Activated CD8-positive, alpha-beta memory T cell treated with anti-CD3 and anti-CD28 coated beads, Interleukin-2, amount 10 ng/mL, durations not matched to agents 7 days and 5 days (primary cell): ENCODE measurements around the gene C4orf46. TPM values are rescaled to one million over a fixed set of nuclear protein-coding genes. Genes with fewer than 3 reads are reported as not detected.
A peak's percentile ranks its signal among the peaks of the same experiment; 100 is the strongest.
"Not testable (repeated sequence)": the region's sequence is repeated elsewhere in the genome, so short reads cannot be mapped to it uniquely, and the experiment has no call there.

Source experiments
- ATAC-seq: fragments of 150-1000 bp; cut with Tn5 transposase; one replicate; pipeline ENCODE4 v1.10.0; 2021; ENCODE audit warnings: moderate library complexity
- CTCF ChIA-PET: fragments of 350-600 bp; sonication (Branson Sonifier 250); formaldehyde crosslinking; loops from one replicate; lab custom pipeline; 2021; ENCODE audit warnings: antibody characterized with exemption; lab: Charles Lee
- DNase-seq: peaks from one replicate; pipeline ENCODE4 v3.0.0-alpha.2; 2020
- H3K27ac Mint-ChIP-seq: one replicate; pipeline ENCODE4 v1.8.0; 2021; ENCODE audit warnings: mild to moderate bottlenecking, mixed read lengths
- H3K27me3 Mint-ChIP-seq: one replicate; pipeline ENCODE4 v1.8.0; 2021; ENCODE audit warnings: mixed read lengths
- H3K36me3 Mint-ChIP-seq: one replicate; pipeline ENCODE4 v1.8.0; 2021; ENCODE audit warnings: mild to moderate bottlenecking, mixed read lengths
- H3K4me1 Mint-ChIP-seq: one replicate; pipeline ENCODE4 v1.8.0; 2021; ENCODE audit warnings: mixed read lengths
- H3K4me3 Mint-ChIP-seq: one replicate; pipeline ENCODE4 v1.8.0; 2021; ENCODE audit warnings: mild to moderate bottlenecking, moderate library complexity, mixed read lengths
- H3K9me3 Mint-ChIP-seq: one replicate; pipeline ENCODE4 v1.8.0; 2022; ENCODE audit warnings: low read depth, mixed read lengths
- total RNA-seq, 2 experiments: library from RNA; stranded (reverse); gene quantifications; one replicate each; pipeline ENCODE4 v1.2.3, GENCODE V29; 2021

The C4orf46 gene
- total RNA-seq, result 10 to 100 TPM; 17.9 to 20.2 TPM

GRCh38 chr4:158671665-158671914 lies at the start of gene C4orf46:
TSS of gene C4orf46 (minus strand) at chr4:158671887. CDS start at chr4:158671801, 86 bp downstream.
- no peak for DNase-seq
- Mint-ChIP-seq H3K36me3 (peaks cover 14% of the 10 kb centered on the region), H3K4me1 (peaks cover 31% of the 10 kb centered on the region), H3K9me3 (no peaks in the 10 kb centered on the region), H3K27ac (peak within 1 kb of the TSS; percentile 94), H3K27me3 (no peaks in the 10 kb centered on the region), H3K4me3 (peak within 1 kb of the TSS; percentile 95)
- no peak for ATAC-seq
- CTCF ChIA-PET, result interaction anchor here (1.0 to 2.1 kb wide), 3 partner anchors 52 to 180 kb away, joined by 4 to 6 read pairs (median 4); partner anchors contain the start of gene PPID

GRCh38 chr4:158715802-158716201 lies 44.1 kb upstream of the C4orf46 start:
- no peak for ATAC-seq
- Mint-ChIP-seq H3K4me1 (peaks cover 33% of the 10 kb centered on the region), H3K27me3 (no peaks in the 10 kb centered on the region), H3K36me3 (peaks cover 71% of the 10 kb centered on the region), H3K4me3 (no peak overlapping the region), H3K9me3 (no peaks in the 10 kb centered on the region), H3K27ac (no peak overlapping the region)
- CTCF ChIA-PET, result interaction anchor here (0.9 kb wide), 1 partner anchor 26 kb away, joined by 3 read pairs; no protein-coding TSS in a partner anchor
- DNase-seq, result no peak

GRCh38 chr4:158714937-158715336 lies 43.2 kb upstream of the C4orf46 start:
- Mint-ChIP-seq H3K9me3 (no peaks in the 10 kb centered on the region), H3K27ac (no peak overlapping the region), H3K4me1 (peaks cover 28% of the 10 kb centered on the region), H3K36me3 (peaks cover 75% of the 10 kb centered on the region), H3K27me3 (no peaks in the 10 kb centered on the region), H3K4me3 (no peak overlapping the region)
- ATAC-seq (no peak), DNase-seq (no peak)
- CTCF ChIA-PET, result no interaction called here

GRCh38 chr4:158712622-158713021 lies 40.9 kb upstream of the C4orf46 start:
- ATAC-seq, H3K9me3 Mint-ChIP-seq, DNase-seq, H3K4me3 Mint-ChIP-seq, H3K27ac Mint-ChIP-seq, H3K27me3 Mint-ChIP-seq: not testable (repeated sequence)
- peaks cover 13% of the 10 kb centered on the region for H3K4me1 Mint-ChIP-seq
- peaks cover 67% of the 10 kb centered on the region for H3K36me3 Mint-ChIP-seq
- CTCF ChIA-PET, result interaction anchor here (1.0 kb wide), 1 partner anchor 139 kb away, joined by 3 read pairs; no protein-coding TSS in a partner anchor

- Mint-ChIP-seq H3K4me1 (peaks cover 7% of the 10 kb centered on the region), H3K4me3 (no peak overlapping the region), H3K27ac (no peak overlapping the region), H3K27me3 (no peaks in the 10 kb centered on the region), H3K36me3 (peaks cover 71% of the 10 kb centered on the region), H3K9me3 (no peaks in the 10 kb centered on the region)
- ATAC-seq, result no peak
- no peak for DNase-seq
- CTCF ChIA-PET, result interaction anchor here (0.8 to 2.1 kb wide), 3 partner anchors 139 to 492 kb away, joined by 3 to 6 read pairs (median 5); no protein-coding TSS in a partner anchor
Observed at GRCh38 chr4:158710814-158711213, 39.1 kb upstream of the C4orf46 start.

GRCh38 chr4:158704274-158704673 lies 32.6 kb upstream of the C4orf46 start:
- DNase-seq (no peak), ATAC-seq (no peak)
- Mint-ChIP-seq H3K4me3 (no peak overlapping the region), H3K36me3 (peaks cover 47% of the 10 kb centered on the region), H3K9me3 (no peaks in the 10 kb centered on the region), H3K4me1 (no peaks in the 10 kb centered on the region), H3K27me3 (no peaks in the 10 kb centered on the region), H3K27ac (no peak overlapping the region)
- CTCF ChIA-PET, result no interaction called here

GRCh38 chr4:158688813-158689212 lies 17.1 kb upstream of the C4orf46 start:
- Mint-ChIP-seq H3K36me3 (peaks cover 4% of the 10 kb centered on the region), H3K9me3 (no peaks in the 10 kb centered on the region), H3K27me3 (no peaks in the 10 kb centered on the region), H3K4me3 (no peak overlapping the region), H3K27ac (no peak overlapping the region), H3K4me1 (no peaks in the 10 kb centered on the region)
- CTCF ChIA-PET, result interaction anchor here (0.7 kb wide), 1 partner anchor 446 kb away, joined by 4 read pairs; no protein-coding TSS in a partner anchor
- DNase-seq, result no peak
- ATAC-seq, result no peak

GRCh38 chr4:158682066-158682465 lies 10.4 kb upstream of the C4orf46 start:
- Mint-ChIP-seq H3K4me1 (no peaks in the 10 kb centered on the region), H3K4me3 (no peak overlapping the region), H3K27me3 (no peaks in the 10 kb centered on the region), H3K9me3 (no peaks in the 10 kb centered on the region), H3K27ac (no peak overlapping the region), H3K36me3 (peaks cover 7% of the 10 kb centered on the region)
- CTCF ChIA-PET, result interaction anchor here (1.1 kb wide), 1 partner anchor 18 kb away, joined by 3 read pairs; no protein-coding TSS in a partner anchor
- DNase-seq (no peak), ATAC-seq (no peak)

- DNase-seq, result no peak
- Mint-ChIP-seq H3K27ac (no peak overlapping the region), H3K36me3 (peaks cover 7% of the 10 kb centered on the region), H3K4me1 (no peaks in the 10 kb centered on the region), H3K27me3 (no peaks in the 10 kb centered on the region), H3K4me3 (no peak overlapping the region), H3K9me3 (no peaks in the 10 kb centered on the region)
- CTCF ChIA-PET, result interaction anchor here (1.1 kb wide), 1 partner anchor 18 kb away, joined by 3 read pairs; no protein-coding TSS in a partner anchor
- no peak for ATAC-seq
Observed at GRCh38 chr4:158681629-158682028, 9.9 kb upstream of the C4orf46 start.

- Mint-ChIP-seq H3K27ac (no peak overlapping the region), H3K36me3 (peaks cover 10% of the 10 kb centered on the region), H3K27me3 (no peaks in the 10 kb centered on the region), H3K9me3 (no peaks in the 10 kb centered on the region), H3K4me3 (no peak overlapping the region), H3K4me1 (peaks cover 1% of the 10 kb centered on the region)
- DNase-seq (no peak), ATAC-seq (no peak)
- CTCF ChIA-PET, result no interaction called here
Observed at GRCh38 chr4:158678767-158679166, 7.1 kb upstream of the C4orf46 start.

GRCh38 chr4:158676076-158676475 lies 4.4 kb upstream of the C4orf46 start:
- no peak overlapping the region for H3K27ac Mint-ChIP-seq

GRCh38 chr4:158673633-158674032 lies 1.9 kb upstream of the C4orf46 start:
- peaks cover 8% of the 10 kb centered on the region for H3K36me3 Mint-ChIP-seq
- no peak for ATAC-seq

More at GRCh38 chr4:158676076-158676475, 4.4 kb upstream of the C4orf46 start:
- Mint-ChIP-seq H3K4me1 (peaks cover 13% of the 10 kb centered on the region), H3K4me3 (no peak overlapping the region), H3K9me3 (no peaks in the 10 kb centered on the region), H3K36me3 (peaks cover 10% of the 10 kb centered on the region), H3K27me3 (no peaks in the 10 kb centered on the region)
- DNase-seq (no peak), ATAC-seq (no peak)
- CTCF ChIA-PET, result no interaction called here

GRCh38 chr4:158671915-158672806 lies 474 bp upstream of the C4orf46 start, which contains the start of gene ETFDH:
TSS of gene ETFDH (plus strand) at chr4:158672296. CDS start at chr4:158672457, 161 bp downstream.
- H3K36me3 Mint-ChIP-seq, result peaks cover 11% of the 10 kb centered on the region
- no peaks in the 10 kb centered on the region for H3K27me3 Mint-ChIP-seq
- ATAC-seq, result peak; percentile 89
- no peaks in the 10 kb centered on the region for H3K9me3 Mint-ChIP-seq
- H3K4me1 Mint-ChIP-seq, result peaks cover 31% of the 10 kb centered on the region
- H3K27ac Mint-ChIP-seq, result peak within 1 kb of the TSS; percentile 94
- DNase-seq, result peak; percentile 99
- peak within 1 kb of the TSS; percentile 95 for H3K4me3 Mint-ChIP-seq
- CTCF ChIA-PET, result interaction anchor here (0.7 to 2.1 kb wide), 4 partner anchors 19 to 531 kb away, joined by 3 to 6 read pairs (median 4); no protein-coding TSS in a partner anchor

More at GRCh38 chr4:158673633-158674032, 1.9 kb upstream of the C4orf46 start:
- H3K4me1 Mint-ChIP-seq, result peaks cover 28% of the 10 kb centered on the region
- H3K27me3 Mint-ChIP-seq, result no peaks in the 10 kb centered on the region
- CTCF ChIA-PET, result interaction anchor here (1.3 to 1.5 kb wide), 2 partner anchors 17 to 529 kb away, joined by 3 to 5 read pairs; no protein-coding TSS in a partner anchor
- H3K4me3 Mint-ChIP-seq, result no peak overlapping the region
- DNase-seq, result no peak
- no peaks in the 10 kb centered on the region for H3K9me3 Mint-ChIP-seq
- H3K27ac Mint-ChIP-seq, result no peak overlapping the region
